Parathyroid adenoma (tissue), 2 donors: ENCODE measurements around the gene CSF3R.

Experiments used
- H2AFZ ChIP-seq: fragments of 300-600 bp; sonication (generic); one replicate; pipeline ENCODE4 v1.7.0; 2017; ENCODE audit warnings: antibody characterized with exemption, mild to moderate bottlenecking
- H3K27ac ChIP-seq: fragments of 300-600 bp; sonication (generic); one replicate; pipeline ENCODE4 v1.7.0; 2017
- H3K27me3 ChIP-seq: fragments of 300-600 bp; sonication (generic); one replicate; pipeline ENCODE4 v1.7.0; 2017; ENCODE audit warnings: low read length; ENCODE audit not compliant: control insufficient read depth, insufficient read depth
- H3K36me3 ChIP-seq: fragments of 300-600 bp; sonication (generic); one replicate; pipeline ENCODE4 v1.7.0; 2017; ENCODE audit warnings: low read length; ENCODE audit not compliant: control insufficient read depth, insufficient read depth
- H3K4me1 ChIP-seq: fragments of 300-600 bp; sonication (generic); one replicate; pipeline ENCODE4 v1.7.0; 2017; ENCODE audit warnings: control low read depth
- H3K4me2 ChIP-seq: fragments of 300-600 bp; sonication (generic); one replicate; pipeline ENCODE4 v1.7.0; 2017; ENCODE audit warnings: low read length
- H3K4me3 ChIP-seq: fragments of 300-600 bp; sonication (generic); one replicate; pipeline ENCODE4 v1.7.0; 2017; ENCODE audit warnings: low read depth, low read length
- H3K79me2 ChIP-seq: fragments of 300-600 bp; sonication (generic); one replicate; pipeline ENCODE4 v1.7.0; 2017; ENCODE audit warnings: control low read depth
- H3K9ac ChIP-seq: fragments of 300-600 bp; sonication (generic); one replicate; pipeline ENCODE4 v1.7.0; 2017; ENCODE audit warnings: mild to moderate bottlenecking
- H3K9me3 ChIP-seq: fragments of 300-600 bp; sonication (generic); one replicate; pipeline ENCODE4 v1.7.0; 2017; ENCODE audit warnings: low read length; ENCODE audit not compliant: control insufficient read depth
- CTCF ChIP-seq: fragments of 300-600 bp; sonication (generic); IDR thresholded peaks from one replicate; pipeline ENCODE4 v1.7.0; 2017; ENCODE audit warnings: antibody characterized with exemption, mild to moderate bottlenecking
- donor health status: primary hyperparathyroidism.

The CSF3R gene

GRCh38 chr1:36517011-36517771 lies 34.5 kb upstream of the CSF3R start:
- Histone ChIP-seq H3K4me1 (no peaks in the 10 kb centered on the region), H3K36me3 (no peaks in the 10 kb centered on the region), H3K4me3 (no peak overlapping the region), H2AFZ (no peak overlapping the region), H3K79me2 (no peaks in the 10 kb centered on the region), H3K9me3 (no peaks in the 10 kb centered on the region), H3K27ac (no peak overlapping the region), H3K9ac (no peak overlapping the region), H3K27me3 (no peaks in the 10 kb centered on the region), H3K4me2 (no peak overlapping the region)
- TF ChIP-seq CTCF, result no peak

GRCh38 chr1:36516372-36517010 lies 33.8 kb upstream of the CSF3R start:
- Histone ChIP-seq H3K9ac (no peak overlapping the region), H3K4me3 (no peak overlapping the region), H3K4me2 (no peak overlapping the region), H2AFZ (no peak overlapping the region), H3K79me2 (no peaks in the 10 kb centered on the region), H3K4me1 (no peaks in the 10 kb centered on the region), H3K27me3 (no peaks in the 10 kb centered on the region), H3K36me3 (no peaks in the 10 kb centered on the region), H3K9me3 (no peaks in the 10 kb centered on the region), H3K27ac (no peak overlapping the region)
- TF ChIP-seq CTCF, result peak; percentile 22

GRCh38 chr1:36515315-36516138 lies 32.8 kb upstream of the CSF3R start:
- H3K36me3 ChIP-seq, result no peaks in the 10 kb centered on the region
- H3K27ac ChIP-seq, result no peak overlapping the region
- no peak overlapping the region for H3K9ac ChIP-seq
- H3K4me2 ChIP-seq, result no peak overlapping the region
- no peaks in the 10 kb centered on the region for H3K9me3 ChIP-seq
- no peak overlapping the region for H3K4me3 ChIP-seq
- no peaks in the 10 kb centered on the region for H3K79me2 ChIP-seq
- no peaks in the 10 kb centered on the region for H3K27me3 ChIP-seq
- no peak for TF ChIP-seq CTCF
- H2AFZ ChIP-seq, result no peak overlapping the region
- no peaks in the 10 kb centered on the region for H3K4me1 ChIP-seq

GRCh38 chr1:36514501-36514900 lies 31.8 kb upstream of the CSF3R start:
- H3K9ac ChIP-seq, result no peak overlapping the region
- H3K4me2 ChIP-seq, result no peak overlapping the region
- H3K4me3 ChIP-seq, result no peak overlapping the region
- no peak overlapping the region for H2AFZ ChIP-seq
- H3K9me3 ChIP-seq, result no peaks in the 10 kb centered on the region
- H3K4me1 ChIP-seq, result no peaks in the 10 kb centered on the region
- no peak for TF ChIP-seq CTCF
- H3K36me3 ChIP-seq, result no peaks in the 10 kb centered on the region
- H3K27ac ChIP-seq, result no peak overlapping the region
- no peaks in the 10 kb centered on the region for H3K79me2 ChIP-seq
- H3K27me3 ChIP-seq, result no peaks in the 10 kb centered on the region
